ENCODE results near the gene CHRFAM7A.
"Not testable (repeated sequence)": the region's sequence is repeated elsewhere in the genome, so short reads cannot be mapped to it uniquely, and the experiment has no call there.

- not testable (repeated sequence) for TF ChIP-seq CTCF (IDR thresholded peaks at IDR 0.05 in 2 of 3, conservative IDR thresholded peaks at IDR 0.05 in 1 of 3; ENCODE audit: borderline replicate concordance in 1 of 3, insufficient read depth in 1 of 3, low read depth in 2 of 3, low read length in 2 of 3); EGR1 (IDR thresholded peaks at IDR 0.05; ENCODE audit: low read depth); POLR2A (IDR thresholded peaks at IDR 0.05; ENCODE audit: borderline replicate concordance, extremely low read depth, insufficient read depth, insufficient read length); JUND (IDR thresholded peaks at IDR 0.05); SIN3A (IDR thresholded peaks at IDR 0.05; ENCODE audit: low read depth)
Measured at GRCh38 chr15:30438348-30438747, 45.0 kb upstream of the CHRFAM7A start.

All from HCT116 (cell line).